HG03039 (cell line): ENCODE results near the gene KDM6A.
A peak's percentile ranks its signal among the peaks of the same experiment; 100 is the strongest.
"Not testable (repeated sequence)": the region's sequence is repeated elsewhere in the genome, so short reads cannot be mapped to it uniquely, and the experiment has no call there.

Source experiments
- ATAC-seq: cut with Tn5 transposase; IDR thresholded peaks from one replicate; pipeline ENCODE4 v1.9.1; 2021; ENCODE audit warnings: mild to moderate bottlenecking, moderate library complexity; ENCODE audit not compliant: unreplicated experiment

The KDM6A gene

GRCh38 chrX:44872821-44873414 is at the start of gene KDM6A:
Gene KDM6A, plus strand, starts transcription at chrX:44873188. Its CDS starts 364 bp downstream, at chrX:44873552.
- peak; percentile 82 for ATAC-seq

DNA sequence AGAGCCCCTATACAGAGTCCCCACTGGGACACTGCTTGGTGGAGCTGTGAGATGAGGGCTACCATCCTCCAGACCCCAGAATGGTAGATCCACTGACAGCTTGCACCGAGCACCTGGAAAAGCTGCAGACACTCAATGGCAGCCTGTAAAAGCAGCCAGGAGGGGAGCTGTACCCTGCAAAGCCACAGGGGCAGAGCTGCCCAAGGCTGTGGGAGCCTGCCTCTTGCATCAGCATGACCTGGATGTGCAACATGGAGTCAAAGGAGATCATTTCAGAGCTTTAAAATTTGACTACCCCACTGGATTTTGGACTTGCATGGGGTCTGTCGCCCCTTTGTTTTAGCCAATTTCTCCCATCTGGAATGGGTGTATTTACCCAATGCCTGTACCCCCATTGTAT is 49.8 kb upstream of the KDM6A start:
- not testable (repeated sequence) for ATAC-seq

DNA sequence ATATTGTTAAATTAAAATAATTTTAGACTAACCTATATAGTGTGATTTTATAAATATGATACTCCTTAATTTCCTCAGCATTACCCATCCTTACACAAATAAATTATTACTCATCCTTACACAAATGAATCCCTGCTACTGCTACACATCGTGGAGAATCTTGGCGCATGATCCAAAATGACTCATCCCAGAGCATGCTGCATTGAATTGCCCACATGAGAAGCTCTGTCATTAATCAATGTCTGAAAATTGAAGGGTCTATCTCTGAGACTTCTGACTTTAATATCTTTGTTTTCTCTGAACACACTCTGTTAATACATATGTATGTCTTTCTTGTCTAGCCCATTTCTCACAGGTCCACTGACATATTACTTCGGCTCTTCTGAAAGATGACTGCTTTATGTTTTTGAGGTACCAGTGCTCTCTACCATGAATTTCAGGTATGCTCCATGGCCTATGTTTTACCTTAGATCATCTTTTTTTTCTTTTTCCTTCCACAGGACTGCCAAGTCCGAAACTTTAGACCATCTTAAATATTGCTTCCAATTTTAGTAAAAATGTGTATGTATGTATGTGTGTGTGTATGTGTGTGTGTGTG is 44.9 kb upstream of the KDM6A start:
- ATAC-seq: no peak

- no peak for ATAC-seq
Observed at GRCh38 chrX:44829832-44830231, 43.2 kb upstream of the KDM6A start.

- ATAC-seq: no peak
Observed at GRCh38 chrX:44842550-44843317, 30.3 kb upstream of the KDM6A start.

DNA sequence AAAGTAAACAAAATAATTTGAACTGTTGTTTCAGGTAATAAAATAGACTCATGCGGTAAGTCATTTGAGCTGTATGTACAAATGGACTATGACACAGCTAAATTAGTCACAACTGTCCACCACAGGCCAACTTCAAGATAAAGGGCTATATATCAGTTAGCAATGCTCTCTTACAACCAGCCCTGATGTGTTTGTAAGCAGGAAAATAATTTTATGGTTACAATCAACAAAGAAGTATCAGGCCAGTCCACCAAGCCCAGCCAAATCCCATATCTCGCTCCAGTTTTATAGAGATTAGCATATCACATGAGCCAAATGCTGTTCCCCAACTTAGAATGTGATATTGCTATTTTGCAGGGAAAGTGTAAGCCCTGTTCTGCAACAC is 29.7 kb upstream of the KDM6A start:
- no peak for ATAC-seq

- no peak for ATAC-seq
Observed at GRCh38 chrX:44843753-44844152, 29.2 kb upstream of the KDM6A start, which contains the start of gene DUSP21. Gene DUSP21, plus strand, starts transcription at chrX:44844021. Its CDS starts 112 bp downstream, at chrX:44844133.

- ATAC-seq: no peak
Observed at GRCh38 chrX:44844204-44844603, 28.8 kb upstream of the KDM6A start.

DNA sequence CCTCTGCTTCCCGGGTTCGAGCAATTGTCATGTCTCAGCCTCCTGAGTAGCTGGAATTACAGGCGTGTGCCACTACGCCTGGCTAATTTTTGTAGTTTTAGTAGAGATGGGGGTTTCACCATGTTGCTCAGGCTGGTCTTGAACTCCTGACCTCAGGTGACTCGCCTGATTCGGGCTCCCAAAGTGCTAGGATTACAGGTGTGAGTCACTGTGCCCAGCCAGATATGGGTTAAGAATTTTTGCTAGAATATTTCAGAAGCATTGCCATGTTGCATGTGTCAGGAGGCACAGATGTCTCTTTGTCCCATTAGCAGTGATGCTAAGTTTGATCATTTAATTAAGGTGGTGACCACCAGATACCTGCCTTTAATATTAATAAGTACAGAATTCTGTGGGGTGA is 22.1 kb upstream of the KDM6A start:
- not testable (repeated sequence) for ATAC-seq

DNA sequence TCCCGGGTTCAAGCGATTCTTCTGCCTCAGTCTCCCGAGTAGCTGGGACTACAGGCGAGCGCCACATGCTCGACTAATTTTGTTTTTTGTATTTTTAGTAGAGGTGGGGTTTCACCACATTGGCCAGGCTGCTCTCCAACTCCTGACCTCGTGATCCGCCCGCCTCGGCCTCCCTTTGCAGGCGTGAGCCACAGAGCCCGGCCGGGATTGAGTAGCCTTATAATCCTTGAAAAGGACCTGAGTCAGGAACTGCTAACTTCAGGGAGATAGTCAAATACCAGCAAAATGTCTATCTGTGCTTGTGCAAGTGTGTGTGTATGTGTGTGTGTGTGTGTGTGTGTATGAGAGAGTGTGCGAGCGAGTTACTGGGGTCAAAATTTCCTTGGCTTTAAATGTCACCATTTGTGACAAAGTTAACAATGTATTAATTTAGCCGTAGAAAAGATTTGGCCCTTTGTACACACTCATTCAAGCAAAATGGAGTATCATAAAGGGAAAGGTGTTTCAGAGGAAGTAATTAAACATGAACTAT is 1.8 kb upstream of the KDM6A start:
- ATAC-seq: no peak

GRCh38 chrX:44871931-44872820 is 812 bp upstream of the KDM6A start:
- peak; percentile 10 for ATAC-seq

- ATAC-seq: no peak
Observed at GRCh38 chrX:44873415-44874276, 658 bp downstream of the KDM6A start.

DNA sequence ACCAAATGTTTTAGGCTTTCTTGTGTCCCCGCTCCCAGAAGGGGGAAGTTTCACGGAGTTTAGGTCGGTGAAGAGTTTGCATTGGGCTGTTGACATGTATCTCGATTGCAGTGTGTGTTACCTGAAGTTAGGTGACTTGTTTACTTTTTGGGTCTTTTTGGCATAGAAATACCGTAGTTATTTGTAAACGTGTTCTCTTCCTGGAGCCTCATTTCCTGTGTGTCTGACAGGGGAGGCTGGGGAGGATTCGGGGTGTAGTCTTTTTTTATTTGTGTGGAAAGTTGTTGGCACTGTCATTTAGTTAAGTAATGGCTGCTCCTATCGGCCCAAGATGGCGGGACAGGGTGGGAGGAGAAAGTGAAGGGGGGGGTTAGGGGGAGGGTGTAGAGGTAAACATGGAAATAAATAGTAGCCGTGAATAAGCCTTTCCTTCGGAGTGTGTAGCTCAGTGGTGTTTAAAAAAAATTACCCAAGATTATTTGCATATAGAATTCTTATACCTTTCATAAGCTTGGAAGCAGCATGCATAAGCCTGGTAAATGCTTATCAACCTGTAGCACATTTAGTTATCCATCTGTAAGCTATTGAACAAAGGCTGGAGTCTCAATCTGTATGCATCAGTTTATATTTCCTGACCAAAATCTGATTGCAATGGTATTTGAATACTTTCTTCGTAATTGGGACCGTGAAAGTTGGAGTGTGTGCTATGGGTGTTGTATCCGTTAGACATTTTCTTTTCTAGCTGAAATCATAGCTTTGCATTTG is 1.6 kb downstream of the KDM6A start:
- ATAC-seq: no peak

DNA sequence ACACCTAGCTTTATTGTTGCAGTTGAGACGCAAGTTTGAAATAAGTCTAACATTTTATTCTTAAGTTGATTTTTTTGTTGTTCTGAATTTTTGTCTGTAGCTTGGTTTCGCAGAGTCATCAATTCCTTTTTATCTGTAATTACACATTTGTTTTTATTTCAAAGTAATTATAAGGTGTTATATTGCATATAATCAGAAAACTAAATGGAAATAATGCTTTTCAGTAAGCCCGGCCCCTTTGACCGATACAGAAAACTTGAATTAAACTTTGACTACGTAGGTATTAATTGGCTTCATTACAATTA is 2.1 kb downstream of the KDM6A start:
- no peak for ATAC-seq

GRCh38 chrX:44876086-44876485 is 3.1 kb downstream of the KDM6A start:
- no peak for ATAC-seq

DNA sequence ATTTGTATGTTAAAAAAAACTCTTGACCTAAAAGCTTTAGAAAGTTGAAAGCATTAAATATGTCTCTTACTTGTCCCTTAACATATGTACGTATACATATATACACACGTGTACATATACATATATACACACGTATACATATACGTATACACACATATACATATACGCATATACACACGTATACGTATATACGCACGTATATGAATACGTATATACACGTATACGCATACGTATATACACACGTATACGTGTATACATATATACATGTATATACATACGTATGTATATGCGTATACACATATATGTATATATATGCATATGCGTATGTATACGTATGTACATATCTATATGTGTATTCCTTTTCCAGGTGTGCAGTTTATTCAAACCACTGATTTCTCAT is 3.8 kb downstream of the KDM6A start:
- no peak for ATAC-seq

DNA sequence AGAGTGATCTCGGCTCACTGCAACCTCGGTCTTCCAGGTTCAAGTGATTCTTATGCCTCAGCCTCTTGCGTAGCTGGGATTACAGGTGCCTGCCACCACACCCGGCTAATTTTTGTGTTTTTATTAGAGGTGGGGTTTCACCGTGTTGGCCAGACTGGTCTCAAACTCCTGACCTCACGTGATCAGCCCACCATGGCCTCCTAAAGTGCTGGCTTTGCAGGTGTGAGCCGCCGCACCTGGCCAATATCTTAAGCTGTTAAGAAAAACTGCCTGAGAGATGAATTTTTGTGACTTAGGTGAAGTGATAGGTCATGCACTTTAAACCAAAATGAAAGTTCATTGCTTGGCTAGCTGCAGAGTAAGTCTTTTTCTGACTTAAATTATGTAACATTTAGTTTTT is 5.8 kb downstream of the KDM6A start:
- no peak for ATAC-seq

GRCh38 chrX:44881549-44881948 is 8.6 kb downstream of the KDM6A start:
- no peak for ATAC-seq

GRCh38 chrX:44882635-44883034 is 9.6 kb downstream of the KDM6A start:
- ATAC-seq: no peak
